ENCODE measurements around the gene OR5H2. TPM values are rescaled to one million over a fixed set of nuclear protein-coding genes. Genes with fewer than 3 reads are reported as not detected.
"Not testable (repeated sequence)": the region's sequence is repeated elsewhere in the genome, so short reads cannot be mapped to it uniquely, and the experiment has no call there.

The OR5H2 gene
- polyA plus RNA-seq, 1 donor from 2014 or later, result not detected

DNA sequence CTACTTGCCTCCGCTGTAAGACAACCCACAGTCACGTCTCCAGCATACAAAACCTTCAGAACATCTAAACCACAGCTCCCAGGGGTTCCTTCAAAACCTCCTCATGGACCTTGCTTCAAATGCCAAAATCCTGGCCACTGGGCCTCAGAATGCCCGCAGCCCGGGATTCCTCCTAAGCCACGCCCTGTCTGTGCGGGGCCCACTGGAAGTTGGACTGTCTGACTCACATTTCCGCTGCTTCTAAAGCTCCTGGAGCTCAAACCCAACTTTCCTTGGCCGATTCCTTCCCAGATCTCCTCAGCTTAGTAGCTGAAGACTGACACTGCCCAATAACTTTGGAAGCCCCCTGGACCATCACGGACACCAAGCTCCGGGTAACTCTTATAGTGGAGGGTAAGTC, 36.2 kb upstream of the OR5H2 start:
- Histone ChIP-seq H3K27me3 (ENCODE audit: insufficient read depth, low read depth, low read length) (no peaks in the 10 kb centered on the region), H3K4me2 (ENCODE audit: low read length) (no peak overlapping the region), H4K20me1 (ENCODE audit: insufficient read depth) (no peaks in the 10 kb centered on the region), H3K9ac (ENCODE audit: low read length) (no peak overlapping the region), H3K9me3 (ENCODE audit: low read length) (no peaks in the 10 kb centered on the region), H3K36me3 (ENCODE audit: insufficient read depth, low read length) (no peaks in the 10 kb centered on the region), H3K9me2 (ENCODE audit: insufficient read depth, low read length) (no peaks in the 10 kb centered on the region), H3F3A (ENCODE audit: insufficient read depth, low read length, poor library complexity, severe bottlenecking) (no peaks in the 10 kb centered on the region), H2AFZ (ENCODE audit: low read depth, low read length) (no peak overlapping the region), H3K79me2 (replicated peaks; ENCODE audit: insufficient read depth, low read length) (no peaks in the 10 kb centered on the region), H3K27ac (ENCODE audit: low read length) (no peak overlapping the region), H3K4me3 (ENCODE audit: low read length) (no peak overlapping the region)
- TF ChIP-seq POLR2AphosphoS5 (IDR thresholded peaks at IDR 0.05) (no peak), EP300 (conservative IDR thresholded peaks at IDR 0.05; ENCODE audit: poor library complexity, severe bottlenecking) (no peak), EZH2 (IDR thresholded peaks at IDR 0.05; ENCODE audit: borderline replicate concordance, insufficient read depth, low read length, poor library complexity, severe bottlenecking) (no peak), MXI1 (conservative IDR thresholded peaks at IDR 0.05; ENCODE audit: poor library complexity, severe bottlenecking) (no peak), TAF1 (IDR thresholded peaks at IDR 0.05; ENCODE audit: low read depth) (no peak), RAD21 (conservative IDR thresholded peaks at IDR 0.05) (no peak)
- TF ChIP-seq, protein P1, sequence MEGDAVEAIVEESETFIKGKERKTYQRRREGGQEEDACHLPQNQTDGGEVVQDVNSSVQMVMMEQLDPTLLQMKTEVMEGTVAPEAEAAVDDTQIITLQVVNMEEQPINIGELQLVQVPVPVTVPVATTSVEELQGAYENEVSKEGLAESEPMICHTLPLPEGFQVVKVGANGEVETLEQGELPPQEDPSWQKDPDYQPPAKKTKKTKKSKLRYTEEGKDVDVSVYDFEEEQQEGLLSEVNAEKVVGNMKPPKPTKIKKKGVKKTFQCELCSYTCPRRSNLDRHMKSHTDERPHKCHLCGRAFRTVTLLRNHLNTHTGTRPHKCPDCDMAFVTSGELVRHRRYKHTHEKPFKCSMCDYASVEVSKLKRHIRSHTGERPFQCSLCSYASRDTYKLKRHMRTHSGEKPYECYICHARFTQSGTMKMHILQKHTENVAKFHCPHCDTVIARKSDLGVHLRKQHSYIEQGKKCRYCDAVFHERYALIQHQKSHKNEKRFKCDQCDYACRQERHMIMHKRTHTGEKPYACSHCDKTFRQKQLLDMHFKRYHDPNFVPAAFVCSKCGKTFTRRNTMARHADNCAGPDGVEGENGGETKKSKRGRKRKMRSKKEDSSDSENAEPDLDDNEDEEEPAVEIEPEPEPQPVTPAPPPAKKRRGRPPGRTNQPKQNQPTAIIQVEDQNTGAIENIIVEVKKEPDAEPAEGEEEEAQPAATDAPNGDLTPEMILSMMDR (IDR thresholded peaks at IDR 0.05; ENCODE audit: poor library complexity, severe bottlenecking), result no peak
- TF ChIP-seq, protein P2, sequence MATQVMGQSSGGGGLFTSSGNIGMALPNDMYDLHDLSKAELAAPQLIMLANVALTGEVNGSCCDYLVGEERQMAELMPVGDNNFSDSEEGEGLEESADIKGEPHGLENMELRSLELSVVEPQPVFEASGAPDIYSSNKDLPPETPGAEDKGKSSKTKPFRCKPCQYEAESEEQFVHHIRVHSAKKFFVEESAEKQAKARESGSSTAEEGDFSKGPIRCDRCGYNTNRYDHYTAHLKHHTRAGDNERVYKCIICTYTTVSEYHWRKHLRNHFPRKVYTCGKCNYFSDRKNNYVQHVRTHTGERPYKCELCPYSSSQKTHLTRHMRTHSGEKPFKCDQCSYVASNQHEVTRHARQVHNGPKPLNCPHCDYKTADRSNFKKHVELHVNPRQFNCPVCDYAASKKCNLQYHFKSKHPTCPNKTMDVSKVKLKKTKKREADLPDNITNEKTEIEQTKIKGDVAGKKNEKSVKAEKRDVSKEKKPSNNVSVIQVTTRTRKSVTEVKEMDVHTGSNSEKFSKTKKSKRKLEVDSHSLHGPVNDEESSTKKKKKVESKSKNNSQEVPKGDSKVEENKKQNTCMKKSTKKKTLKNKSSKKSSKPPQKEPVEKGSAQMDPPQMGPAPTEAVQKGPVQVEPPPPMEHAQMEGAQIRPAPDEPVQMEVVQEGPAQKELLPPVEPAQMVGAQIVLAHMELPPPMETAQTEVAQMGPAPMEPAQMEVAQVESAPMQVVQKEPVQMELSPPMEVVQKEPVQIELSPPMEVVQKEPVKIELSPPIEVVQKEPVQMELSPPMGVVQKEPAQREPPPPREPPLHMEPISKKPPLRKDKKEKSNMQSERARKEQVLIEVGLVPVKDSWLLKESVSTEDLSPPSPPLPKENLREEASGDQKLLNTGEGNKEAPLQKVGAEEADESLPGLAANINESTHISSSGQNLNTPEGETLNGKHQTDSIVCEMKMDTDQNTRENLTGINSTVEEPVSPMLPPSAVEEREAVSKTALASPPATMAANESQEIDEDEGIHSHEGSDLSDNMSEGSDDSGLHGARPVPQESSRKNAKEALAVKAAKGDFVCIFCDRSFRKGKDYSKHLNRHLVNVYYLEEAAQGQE (IDR thresholded peaks at IDR 0.05; ENCODE audit: borderline replicate concordance), result no peak

DNA sequence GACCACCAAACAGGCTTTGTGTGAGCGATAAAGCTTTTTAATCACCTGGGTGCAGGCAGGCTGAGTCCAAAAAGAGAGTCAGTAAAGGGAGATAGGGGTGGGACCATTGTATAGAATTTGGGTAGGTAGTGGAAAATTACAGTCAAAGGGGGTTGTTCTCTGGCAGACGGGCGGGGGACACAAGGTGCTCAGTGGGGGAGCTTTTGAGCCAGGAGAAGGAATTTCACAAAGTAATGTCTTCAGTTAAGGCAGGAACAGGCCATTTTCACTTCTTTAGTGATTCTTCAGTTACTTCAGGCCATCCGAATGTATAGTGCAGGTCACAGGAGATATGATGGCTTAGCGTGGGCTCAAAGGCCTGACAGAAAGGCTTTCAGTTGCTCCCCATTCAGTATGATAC, 26.3 kb upstream of the OR5H2 start:
- H3K9me3 ChIP-seq (ENCODE audit: low read length); H3K36me3 ChIP-seq (ENCODE audit: insufficient read depth, low read length); H3F3A ChIP-seq (ENCODE audit: insufficient read depth, low read length, poor library complexity, severe bottlenecking); H3K27me3 ChIP-seq (ENCODE audit: insufficient read depth, low read depth, low read length); H3K9ac ChIP-seq (ENCODE audit: low read length); H3K9me2 ChIP-seq (ENCODE audit: insufficient read depth, low read length); H2AFZ ChIP-seq (ENCODE audit: low read depth, low read length); H3K4me2 ChIP-seq (ENCODE audit: low read length); H3K79me2 ChIP-seq (replicated peaks; ENCODE audit: insufficient read depth, low read length); H3K4me3 ChIP-seq (ENCODE audit: low read length); H3K27ac ChIP-seq (ENCODE audit: low read length); H4K20me1 ChIP-seq (ENCODE audit: insufficient read depth): not testable (repeated sequence)

DNA sequence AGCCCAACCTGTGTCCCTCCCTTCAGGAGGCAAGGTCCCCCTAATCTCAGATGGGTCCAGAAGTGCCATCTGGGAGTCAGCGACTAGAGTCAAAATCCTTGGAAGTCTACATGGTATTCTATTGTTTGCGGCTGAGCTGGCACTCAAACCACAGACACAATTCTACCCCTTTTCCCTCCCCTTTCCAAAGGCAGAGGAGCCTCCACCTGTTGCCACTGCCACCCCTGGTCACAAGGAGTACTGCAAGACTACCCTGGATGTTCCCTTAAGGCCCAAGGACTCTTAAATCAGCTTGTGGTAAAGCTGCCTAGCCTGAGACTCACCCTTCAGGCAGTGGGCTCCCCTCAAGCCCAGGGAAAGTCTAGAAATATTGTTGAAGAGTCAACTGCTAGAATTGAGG, 22.6 kb upstream of the OR5H2 start:
- no peaks in the 10 kb centered on the region for H4K20me1 ChIP-seq (ENCODE audit: insufficient read depth)
- H3K9me2 ChIP-seq (ENCODE audit: insufficient read depth, low read length), result no peaks in the 10 kb centered on the region
- H3K4me3 ChIP-seq (ENCODE audit: low read length), result no peak overlapping the region
- H3K79me2 ChIP-seq (replicated peaks; ENCODE audit: insufficient read depth, low read length), result no peaks in the 10 kb centered on the region
- no peaks in the 10 kb centered on the region for H3K36me3 ChIP-seq (ENCODE audit: insufficient read depth, low read length)
- H3K27ac ChIP-seq (ENCODE audit: low read length), result no peak overlapping the region
- no peak overlapping the region for H3K4me2 ChIP-seq (ENCODE audit: low read length)
- TF ChIP-seq MXI1 (conservative IDR thresholded peaks at IDR 0.05; ENCODE audit: poor library complexity, severe bottlenecking) (no peak), POLR2AphosphoS5 (IDR thresholded peaks at IDR 0.05) (no peak), SMC3 (conservative IDR thresholded peaks at IDR 0.05; ENCODE audit: poor library complexity) (no peak), TAF1 (IDR thresholded peaks at IDR 0.05; ENCODE audit: low read depth) (no peak), EZH2 (IDR thresholded peaks at IDR 0.05; ENCODE audit: borderline replicate concordance, insufficient read depth, low read length, poor library complexity, severe bottlenecking) (no peak), EP300 (conservative IDR thresholded peaks at IDR 0.05; ENCODE audit: poor library complexity, severe bottlenecking) (no peak), RAD21 (conservative IDR thresholded peaks at IDR 0.05) (no peak)
- TF ChIP-seq, protein P2 (IDR thresholded peaks at IDR 0.05; ENCODE audit: borderline replicate concordance), result no peak
- TF ChIP-seq, protein P1 (IDR thresholded peaks at IDR 0.05; ENCODE audit: poor library complexity, severe bottlenecking), result no peak
- no peak overlapping the region for H3K9ac ChIP-seq (ENCODE audit: low read length)
- H3K9me3 ChIP-seq (ENCODE audit: low read length), result no peaks in the 10 kb centered on the region
- no peaks in the 10 kb centered on the region for H3K27me3 ChIP-seq (ENCODE audit: insufficient read depth, low read depth, low read length)
- H2AFZ ChIP-seq (ENCODE audit: low read depth, low read length), result no peak overlapping the region
- H3F3A ChIP-seq (ENCODE audit: insufficient read depth, low read length, poor library complexity, severe bottlenecking), result no peaks in the 10 kb centered on the region
